Panc1 (cell line): Measurements from ENCODE around the gene CBR4.
A peak's percentile ranks its signal among the peaks of the same experiment; 100 is the strongest.

Source experiments
- POLR2AphosphoS5 ChIP-seq: IDR thresholded peaks from 2 replicates; pipeline ENCODE4 v1.6.1; 2012; ENCODE audit warnings: mild to moderate bottlenecking, low read depth, low read length, moderate library complexity
- TF ChIP-seq, protein P1 (sequence below): fragments of 450-650 bp; IDR thresholded peaks from 2 replicates; pipeline ENCODE4 v1.5.1; 2017; ENCODE audit warnings: mild to moderate bottlenecking
- TF ChIP-seq, protein P2 (sequence below), 2 experiments: IDR thresholded peaks; 2 replicates each; pipeline ENCODE4 v1.6.1; 2011 to 2012; ENCODE audit warnings: low read depth in 2 of 2, control low read depth in 1 of 2, low read length in 1 of 2, mild to moderate bottlenecking in 1 of 2, moderate library complexity in 1 of 2; ENCODE audit not compliant: insufficient read depth in 1 of 2

DNA sequence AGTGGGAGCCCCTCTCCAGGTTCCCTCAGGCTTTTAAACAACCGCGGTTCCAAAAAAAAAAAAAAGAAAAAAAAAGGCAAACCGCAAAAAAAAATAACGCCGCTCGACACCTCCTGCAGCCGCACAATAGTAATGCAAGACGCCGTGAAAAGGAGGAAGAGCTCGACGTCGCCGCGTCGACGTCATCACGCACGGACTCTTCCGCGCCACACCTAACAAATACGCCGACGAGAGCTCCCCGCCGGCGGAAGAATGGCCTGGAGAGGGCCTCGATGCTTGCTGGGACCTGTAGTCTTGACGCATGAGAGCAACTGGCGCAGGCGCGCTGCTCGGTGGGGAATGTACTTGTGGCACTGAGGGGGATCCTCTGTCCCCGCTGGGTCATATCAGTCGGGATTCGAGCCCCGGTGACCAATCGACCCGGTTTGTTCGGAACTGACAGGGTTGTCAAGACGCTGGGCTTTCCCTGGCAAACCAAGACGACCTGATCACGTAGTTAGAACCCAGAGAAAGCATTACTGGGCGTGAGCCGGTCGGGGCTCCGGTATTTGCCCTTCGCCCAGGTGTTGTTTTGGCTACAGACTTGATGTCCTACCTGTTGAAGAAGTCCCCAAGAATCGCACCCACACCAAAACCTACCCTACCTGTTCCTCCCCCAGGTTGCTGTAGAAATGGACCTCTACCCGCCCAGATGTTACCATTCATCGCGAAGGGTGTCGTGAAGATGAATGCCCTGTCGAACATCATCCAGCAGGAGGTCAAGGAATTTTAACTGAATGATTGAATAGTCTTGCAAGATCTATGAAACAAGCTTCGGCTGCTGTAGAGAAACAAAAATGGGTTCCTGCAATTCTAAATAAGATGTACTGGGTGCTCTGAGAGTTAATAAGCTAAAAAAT lies at the start of gene CBR4:
- TF ChIP-seq POLR2AphosphoS5 = peak; percentile 79
- TF ChIP-seq, protein P1, sequence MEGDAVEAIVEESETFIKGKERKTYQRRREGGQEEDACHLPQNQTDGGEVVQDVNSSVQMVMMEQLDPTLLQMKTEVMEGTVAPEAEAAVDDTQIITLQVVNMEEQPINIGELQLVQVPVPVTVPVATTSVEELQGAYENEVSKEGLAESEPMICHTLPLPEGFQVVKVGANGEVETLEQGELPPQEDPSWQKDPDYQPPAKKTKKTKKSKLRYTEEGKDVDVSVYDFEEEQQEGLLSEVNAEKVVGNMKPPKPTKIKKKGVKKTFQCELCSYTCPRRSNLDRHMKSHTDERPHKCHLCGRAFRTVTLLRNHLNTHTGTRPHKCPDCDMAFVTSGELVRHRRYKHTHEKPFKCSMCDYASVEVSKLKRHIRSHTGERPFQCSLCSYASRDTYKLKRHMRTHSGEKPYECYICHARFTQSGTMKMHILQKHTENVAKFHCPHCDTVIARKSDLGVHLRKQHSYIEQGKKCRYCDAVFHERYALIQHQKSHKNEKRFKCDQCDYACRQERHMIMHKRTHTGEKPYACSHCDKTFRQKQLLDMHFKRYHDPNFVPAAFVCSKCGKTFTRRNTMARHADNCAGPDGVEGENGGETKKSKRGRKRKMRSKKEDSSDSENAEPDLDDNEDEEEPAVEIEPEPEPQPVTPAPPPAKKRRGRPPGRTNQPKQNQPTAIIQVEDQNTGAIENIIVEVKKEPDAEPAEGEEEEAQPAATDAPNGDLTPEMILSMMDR = peak; percentile 32; the same call in 1 of the 2 replicates
- TF ChIP-seq, protein P2, sequence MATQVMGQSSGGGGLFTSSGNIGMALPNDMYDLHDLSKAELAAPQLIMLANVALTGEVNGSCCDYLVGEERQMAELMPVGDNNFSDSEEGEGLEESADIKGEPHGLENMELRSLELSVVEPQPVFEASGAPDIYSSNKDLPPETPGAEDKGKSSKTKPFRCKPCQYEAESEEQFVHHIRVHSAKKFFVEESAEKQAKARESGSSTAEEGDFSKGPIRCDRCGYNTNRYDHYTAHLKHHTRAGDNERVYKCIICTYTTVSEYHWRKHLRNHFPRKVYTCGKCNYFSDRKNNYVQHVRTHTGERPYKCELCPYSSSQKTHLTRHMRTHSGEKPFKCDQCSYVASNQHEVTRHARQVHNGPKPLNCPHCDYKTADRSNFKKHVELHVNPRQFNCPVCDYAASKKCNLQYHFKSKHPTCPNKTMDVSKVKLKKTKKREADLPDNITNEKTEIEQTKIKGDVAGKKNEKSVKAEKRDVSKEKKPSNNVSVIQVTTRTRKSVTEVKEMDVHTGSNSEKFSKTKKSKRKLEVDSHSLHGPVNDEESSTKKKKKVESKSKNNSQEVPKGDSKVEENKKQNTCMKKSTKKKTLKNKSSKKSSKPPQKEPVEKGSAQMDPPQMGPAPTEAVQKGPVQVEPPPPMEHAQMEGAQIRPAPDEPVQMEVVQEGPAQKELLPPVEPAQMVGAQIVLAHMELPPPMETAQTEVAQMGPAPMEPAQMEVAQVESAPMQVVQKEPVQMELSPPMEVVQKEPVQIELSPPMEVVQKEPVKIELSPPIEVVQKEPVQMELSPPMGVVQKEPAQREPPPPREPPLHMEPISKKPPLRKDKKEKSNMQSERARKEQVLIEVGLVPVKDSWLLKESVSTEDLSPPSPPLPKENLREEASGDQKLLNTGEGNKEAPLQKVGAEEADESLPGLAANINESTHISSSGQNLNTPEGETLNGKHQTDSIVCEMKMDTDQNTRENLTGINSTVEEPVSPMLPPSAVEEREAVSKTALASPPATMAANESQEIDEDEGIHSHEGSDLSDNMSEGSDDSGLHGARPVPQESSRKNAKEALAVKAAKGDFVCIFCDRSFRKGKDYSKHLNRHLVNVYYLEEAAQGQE (IDR thresholded peaks at IDR 0.05; ENCODE audit: insufficient read depth in 1 of 2, low read depth in 2 of 2, low read length in 1 of 2) = no peak
